OCI-LY7 (cell line): ENCODE results near the gene SYT9. TPM values are rescaled to one million over a fixed set of nuclear protein-coding genes. Genes with fewer than 3 reads are reported as not detected.

Source experiments
- BruUV-seq: library from RNA; stranded (reverse); fragments of 400-500 nt; replicated peaks from 2 replicates; lab custom pipeline; 2021; lab: Mats Ljungman, UMichigan
- CTCF ChIA-PET: fragments of 300-600 bp; sonication (Branson Sonifier 250); formaldehyde crosslinking; loops from one replicate; lab custom pipeline; 2022; ENCODE audit warnings: antibody characterized with exemption; ENCODE audit not compliant: unreplicated experiment; lab: Charles Lee
- POLR2A ChIA-PET: fragments of 300-600 bp; sonication (Branson Sonifier 250); formaldehyde crosslinking; loops from one replicate; lab custom pipeline; 2022; ENCODE audit warnings: antibody characterized with exemption; lab: Charles Lee
- DNase-seq: peaks from one replicate; pipeline ENCODE4 v3.0.0-alpha.2; 2015; ENCODE audit warnings: low spot score
- H2AFZ ChIP-seq: fragments of 200-600 bp; sonication (generic), shearing (Covaris generic); 2 replicates; pipeline ENCODE4 v1.6.1; 2014; ENCODE audit warnings: mild to moderate bottlenecking, antibody characterized with exemption, low read length, moderate library complexity
- H3K27ac ChIP-seq: fragments of 200-600 bp; sonication (generic); 2 replicates; pipeline ENCODE4 v1.5.1; 2014; ENCODE audit warnings: mixed run types, low read depth, mild to moderate bottlenecking, moderate library complexity, low read length, inconsistent platforms; ENCODE audit not compliant: poor library complexity, severe bottlenecking
- H3K36me3 ChIP-seq: fragments of 200-600 bp; sonication (generic); 2 replicates; pipeline ENCODE4 v1.6.1; 2014; ENCODE audit warnings: mild to moderate bottlenecking, antibody characterized with exemption, low read length, moderate library complexity, mixed read lengths; ENCODE audit not compliant: insufficient read depth
- H3K4me1 ChIP-seq: fragments of 200-600 bp; sonication (generic); 2 replicates; pipeline ENCODE4 v1.5.1; 2014; ENCODE audit warnings: mild to moderate bottlenecking, low read length; ENCODE audit not compliant: insufficient read depth, poor library complexity, severe bottlenecking
- H3K4me2 ChIP-seq: fragments of 200-600 bp; sonication (generic); 2 replicates; pipeline ENCODE4 v1.6.1; 2014; ENCODE audit warnings: mild to moderate bottlenecking, low read length
- H3K4me3 ChIP-seq: fragments of 200-600 bp; sonication (generic); 2 replicates; pipeline ENCODE4 v1.5.1; 2014; ENCODE audit warnings: mild to moderate bottlenecking, low read depth, low read length; ENCODE audit not compliant: poor library complexity, severe bottlenecking
- H3K79me2 ChIP-seq: fragments of 200-600 bp; sonication (generic); 2 replicates; pipeline ENCODE4 v1.6.1; 2016; ENCODE audit warnings: low read depth, mild to moderate bottlenecking, low read length, moderate library complexity, mixed read lengths; ENCODE audit not compliant: insufficient read depth
- H3K9me2 ChIP-seq: fragments of 200-600 bp; sonication (generic); 2 replicates; pipeline ENCODE4 v1.6.1; 2016; ENCODE audit warnings: mild to moderate bottlenecking, low read length, mixed read lengths; ENCODE audit not compliant: insufficient read depth
- H3K9me3 ChIP-seq: fragments of 200-600 bp; sonication (generic); 2 replicates; pipeline ENCODE4 v1.6.1; 2014; ENCODE audit warnings: mild to moderate bottlenecking, mixed run types, low read length, mixed read lengths
- H4K20me1 ChIP-seq: fragments of 200-600 bp; sonication (generic); 2 replicates; pipeline ENCODE4 v1.6.1; 2014; ENCODE audit warnings: mild to moderate bottlenecking, antibody characterized with exemption, low read length, moderate library complexity, mixed read lengths; ENCODE audit not compliant: insufficient read depth
- CTCF ChIP-seq: fragments of 200-600 bp; sonication (generic); conservative IDR thresholded peaks from 2 replicates; pipeline ENCODE4 v1.5.1; 2014; ENCODE audit warnings: mild to moderate bottlenecking, antibody characterized with exemption, low read length, moderate library complexity, mixed read lengths
- EZH2phosphoT487 ChIP-seq: fragments of 200-600 bp; sonication (generic); IDR thresholded peaks from 2 replicates; pipeline ENCODE4 v1.6.1; 2018; ENCODE audit warnings: low read depth, borderline replicate concordance, mild to moderate bottlenecking, mixed run types, antibody characterized with exemption, low read length, moderate library complexity, mixed read lengths
- intact Hi-C: fragments of 100-400 bp; cut with micrococcal nuclease; formaldehyde crosslinking; loops from one replicate; pipeline ENCODE4 v1.10.0; 2022; ENCODE audit not compliant: unreplicated experiment
- total RNA-seq, 2 experiments: library from RNA; depleted of rRNA in 1 of 2; stranded (reverse); fragments of >200 nt in 1 of 2; shearing (Covaris generic) in 1 of 2; gene quantifications; 2 replicates each; pipeline ENCODE4 v1.2.3, GENCODE V29; 2014 to 2022

SYT9 gene
- total RNA-seq, 2 experiments from 2014 or later, result 0.19 TPM; not detected in 1

GRCh38 chr11:7251487-7251835 lies 243 bp upstream of the SYT9 start:
- BruUV-seq, result no TSS peak
- H3K36me3 ChIP-seq, result no peaks in the 10 kb centered on the region
- no peaks in the 10 kb centered on the region for H3K9me3 ChIP-seq
- TF ChIP-seq CTCF (no peak), EZH2phosphoT487 (no peak)
- no peaks in the 10 kb centered on the region for H3K79me2 ChIP-seq
- no peak overlapping the region for H3K4me3 ChIP-seq
- no peak for DNase-seq
- intact Hi-C loops, result no loop called here
- H3K4me2 ChIP-seq, result no peak overlapping the region
- ChIA-PET POLR2A (no interaction called here), CTCF (no interaction called here)
- H3K9me2 ChIP-seq, result no peaks in the 10 kb centered on the region
- no peak overlapping the region for H3K27ac ChIP-seq
- no peaks in the 10 kb centered on the region for H4K20me1 ChIP-seq
- H2AFZ ChIP-seq, result no peak overlapping the region
- no peaks in the 10 kb centered on the region for H3K4me1 ChIP-seq

- Histone ChIP-seq H2AFZ (no peak overlapping the region), H3K9me2 (no peaks in the 10 kb centered on the region), H3K4me2 (no peak overlapping the region), H4K20me1 (no peaks in the 10 kb centered on the region), H3K4me1 (no peaks in the 10 kb centered on the region), H3K4me3 (no peak overlapping the region), H3K9me3 (no peaks in the 10 kb centered on the region), H3K79me2 (no peaks in the 10 kb centered on the region), H3K27ac (no peak overlapping the region), H3K36me3 (no peaks in the 10 kb centered on the region)
- POLR2A ChIA-PET, result no interaction called here
- DNase-seq, result no peak
- no TSS peak for BruUV-seq
- CTCF ChIA-PET, result no interaction called here
- no peak for TF ChIP-seq CTCF
- TF ChIP-seq EZH2phosphoT487, result no peak
- intact Hi-C loops, result no loop called here
Observed at GRCh38 chr11:7252683-7253213, 1.0 kb downstream of the SYT9 start.

GRCh38 chr11:7253800-7254199 lies 2.1 kb downstream of the SYT9 start:
- TF ChIP-seq CTCF (no peak), EZH2phosphoT487 (no peak)
- no peak overlapping the region for H3K4me3 ChIP-seq
- no peaks in the 10 kb centered on the region for H3K4me1 ChIP-seq
- H2AFZ ChIP-seq, result no peak overlapping the region
- intact Hi-C loops, result no loop called here
- no peak overlapping the region for H3K4me2 ChIP-seq
- BruUV-seq, result no TSS peak
- no peak overlapping the region for H3K27ac ChIP-seq
- no peak for DNase-seq
- ChIA-PET CTCF (no interaction called here), POLR2A (no interaction called here)
- no peaks in the 10 kb centered on the region for H3K9me3 ChIP-seq
- H3K36me3 ChIP-seq, result no peaks in the 10 kb centered on the region
- no peaks in the 10 kb centered on the region for H4K20me1 ChIP-seq
- H3K9me2 ChIP-seq, result no peaks in the 10 kb centered on the region
- no peaks in the 10 kb centered on the region for H3K79me2 ChIP-seq
